Rectal smooth muscle tissue (tissue), 1 donor: ENCODE measurements around the gene PRSS3.
"Not testable (repeated sequence)": the region's sequence is repeated elsewhere in the genome, so short reads cannot be mapped to it uniquely, and the experiment has no call there.

Experiments
- H3K27ac ChIP-seq: one replicate; pipeline ENCODE4 v1.7.0; 2013; ENCODE audit warnings: low read depth, low read length, inconsistent platforms
- H3K27me3 ChIP-seq: one replicate; pipeline ENCODE4 v1.7.0; 2013; ENCODE audit warnings: low read length; ENCODE audit not compliant: control insufficient read depth, insufficient read depth
- H3K36me3 ChIP-seq: one replicate; pipeline ENCODE4 v1.7.0; 2013; ENCODE audit warnings: low read length; ENCODE audit not compliant: control insufficient read depth, insufficient read depth
- H3K4me1 ChIP-seq: one replicate; pipeline ENCODE4 v1.7.0; 2013; ENCODE audit warnings: low read length; ENCODE audit not compliant: control insufficient read depth, insufficient read depth
- H3K4me3 ChIP-seq: one replicate; pipeline ENCODE4 v1.7.0; 2013; ENCODE audit warnings: low read length
- H3K9ac ChIP-seq: one replicate; pipeline ENCODE4 v1.7.0; 2013; ENCODE audit warnings: low read length

Gene PRSS3

DNA sequence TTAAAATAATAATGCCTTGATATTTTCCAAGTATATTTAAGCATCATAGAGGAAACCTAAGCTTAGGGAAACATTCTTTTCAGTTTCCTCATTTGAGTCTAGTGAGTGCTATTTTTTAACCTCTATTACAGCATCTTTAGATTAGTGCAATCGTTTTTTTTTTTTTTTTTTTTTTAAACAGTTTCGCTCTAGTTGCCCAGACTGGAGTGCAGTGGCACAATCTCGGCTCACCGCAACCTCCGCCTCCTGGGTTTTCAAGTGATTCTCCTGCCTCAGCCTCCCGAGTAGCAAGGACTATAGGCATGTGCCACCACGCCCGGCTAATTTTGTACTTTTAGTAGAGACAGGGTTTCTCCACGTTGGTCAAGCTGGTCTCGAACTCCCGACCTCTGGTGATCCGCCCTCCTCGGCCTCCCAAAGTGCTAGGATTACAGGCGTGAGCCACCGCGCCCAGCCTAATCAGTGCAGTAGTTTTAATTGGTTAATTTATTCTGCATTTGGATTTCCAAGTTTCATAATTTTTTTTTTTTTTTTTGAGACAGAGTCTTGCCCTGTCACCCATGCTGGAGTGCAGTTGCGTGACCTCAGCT, 34.4 kb downstream of the PRSS3 start:
- not testable (repeated sequence) for H3K36me3 ChIP-seq, H3K9ac ChIP-seq, H3K27me3 ChIP-seq, H3K4me3 ChIP-seq, H3K4me1 ChIP-seq, H3K27ac ChIP-seq

DNA sequence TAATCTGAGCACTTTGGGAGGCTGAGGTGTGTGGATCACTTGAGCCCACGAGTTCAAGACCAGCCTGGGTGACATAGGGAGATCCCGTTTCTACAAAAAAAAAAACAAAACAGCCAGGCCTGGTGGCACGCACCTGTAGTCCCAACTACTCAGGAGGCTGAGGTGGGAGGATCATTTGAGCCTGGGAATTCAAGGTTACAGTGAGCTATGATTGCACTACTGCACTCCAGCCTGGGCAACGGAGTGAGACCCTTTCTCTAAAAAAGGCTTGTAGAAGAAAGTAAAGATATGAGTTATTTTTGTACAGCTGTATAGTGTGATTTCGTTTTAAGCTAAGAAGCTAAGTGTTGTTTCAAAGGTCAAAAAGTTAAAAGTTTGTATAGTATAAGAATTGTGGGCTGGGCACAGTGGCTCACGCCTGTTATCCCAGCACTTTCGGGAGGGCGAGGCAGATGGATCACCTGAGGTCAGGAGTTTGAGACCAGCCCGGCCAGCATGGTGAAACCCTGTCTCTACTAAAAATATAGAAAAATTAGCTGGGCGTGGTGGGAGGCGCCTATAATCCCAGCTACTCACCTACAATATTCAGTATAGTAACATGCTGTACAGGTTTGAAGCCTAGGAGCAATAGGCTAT, 40.4 kb downstream of the PRSS3 start:
- Histone ChIP-seq H3K27ac (no peak overlapping the region), H3K9ac (no peak overlapping the region), H3K27me3 (no peaks in the 10 kb centered on the region), H3K4me1 (peaks cover 5% of the 10 kb centered on the region), H3K4me3 (no peak overlapping the region), H3K36me3 (no peaks in the 10 kb centered on the region)

DNA sequence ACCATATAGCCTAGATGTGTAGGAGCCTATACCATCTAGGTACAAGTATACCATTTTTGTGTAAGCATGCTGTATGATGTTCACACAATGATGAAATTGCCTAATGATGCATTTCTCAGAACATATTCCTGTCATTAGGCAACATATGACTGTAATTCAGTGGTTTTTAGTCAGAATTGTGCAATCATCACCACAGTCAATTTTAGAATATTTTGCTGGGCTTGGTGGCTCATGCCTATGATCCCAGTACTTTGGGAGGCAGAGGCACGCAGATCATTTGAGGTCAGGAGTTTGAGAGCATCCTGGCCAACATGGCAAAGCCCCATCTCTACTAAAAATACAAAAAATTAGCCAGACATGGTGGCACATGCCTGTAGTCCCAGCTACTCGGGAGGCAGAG, 40.9 kb downstream of the PRSS3 start:
- not testable (repeated sequence) for H3K27ac ChIP-seq, H3K9ac ChIP-seq, H3K4me3 ChIP-seq, H3K27me3 ChIP-seq, H3K4me1 ChIP-seq, H3K36me3 ChIP-seq

DNA sequence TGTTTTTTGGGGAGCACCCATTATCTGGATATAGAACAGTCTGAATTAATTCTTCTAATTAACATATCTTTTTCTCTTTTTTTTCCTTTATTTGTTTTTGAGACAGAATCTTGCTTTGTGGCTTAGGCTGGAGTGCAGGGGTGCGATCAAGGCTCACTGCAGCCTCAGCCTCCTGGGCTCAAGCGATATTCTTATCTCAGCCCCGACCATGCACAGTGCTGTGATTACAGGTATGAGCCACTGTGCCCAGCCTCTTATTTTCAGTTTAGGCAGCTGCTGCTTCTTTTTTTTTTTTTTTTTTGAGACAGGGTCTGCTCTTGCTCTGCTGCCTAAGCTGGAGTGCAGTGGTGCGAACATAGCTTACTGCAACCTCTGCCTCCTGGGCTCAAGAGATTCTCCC, 41.8 kb downstream of the PRSS3 start:
- Histone ChIP-seq H3K36me3 (no peaks in the 10 kb centered on the region), H3K27ac (no peak overlapping the region), H3K4me1 (peaks cover 5% of the 10 kb centered on the region), H3K9ac (no peak overlapping the region), H3K27me3 (no peaks in the 10 kb centered on the region), H3K4me3 (no peak overlapping the region)

DNA sequence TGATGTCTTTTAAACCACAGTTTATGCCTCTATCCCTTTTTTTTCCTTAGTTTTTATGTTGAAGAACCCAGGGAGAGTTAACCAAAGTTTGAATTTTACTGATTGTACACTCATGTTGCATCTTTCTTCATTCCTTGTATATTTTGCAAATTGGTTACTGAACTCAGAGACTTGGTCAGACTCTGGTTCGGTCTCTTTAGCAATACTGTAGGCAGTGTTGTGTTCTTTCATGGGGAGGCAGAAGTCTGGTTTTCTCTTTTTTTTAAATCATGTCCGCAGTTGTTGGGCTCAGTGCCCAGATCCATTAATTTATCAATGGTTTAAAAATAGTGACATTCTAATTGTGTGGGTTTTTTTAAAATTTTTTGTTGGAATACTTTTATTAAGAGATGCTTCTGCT, 45.0 kb downstream of the PRSS3 start:
- peaks cover 5% of the 10 kb centered on the region for H3K4me1 ChIP-seq
- H3K27ac ChIP-seq: no peak overlapping the region
- no peaks in the 10 kb centered on the region for H3K36me3 ChIP-seq
- no peak overlapping the region for H3K4me3 ChIP-seq
- no peaks in the 10 kb centered on the region for H3K27me3 ChIP-seq
- H3K9ac ChIP-seq: no peak overlapping the region

DNA sequence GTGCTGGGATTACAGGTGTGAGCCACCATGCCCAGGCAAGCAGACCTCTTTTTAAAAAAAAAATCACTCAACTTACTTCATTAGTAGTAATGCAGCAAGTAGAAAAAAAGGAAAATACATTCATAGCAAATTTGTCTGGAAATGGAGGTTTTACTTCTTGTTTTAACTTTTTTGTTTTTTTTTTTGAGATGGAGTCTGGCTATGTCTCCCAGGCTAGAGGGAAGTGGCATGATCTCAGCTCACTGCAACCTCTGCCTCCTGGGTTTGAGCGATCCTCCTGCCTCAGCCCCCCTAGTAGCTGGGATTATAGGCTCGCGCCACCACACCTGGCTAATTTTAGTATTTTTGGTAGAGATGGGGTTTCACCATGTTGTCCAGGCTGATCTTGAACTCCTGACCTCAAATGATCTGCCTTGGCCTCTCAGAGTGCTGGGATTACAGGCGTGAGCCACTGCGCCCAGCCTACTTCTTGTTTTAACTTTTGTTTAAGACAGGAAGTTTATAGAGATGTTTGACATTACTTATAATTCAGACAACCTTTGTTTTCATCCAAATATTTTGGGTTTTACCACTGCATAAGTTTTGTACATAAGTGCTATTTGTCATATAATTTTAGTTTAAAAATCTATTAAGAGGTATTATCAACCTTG, 48.1 kb downstream of the PRSS3 start:
- peaks cover 5% of the 10 kb centered on the region for H3K4me1 ChIP-seq
- no peaks in the 10 kb centered on the region for H3K27me3 ChIP-seq
- no peak overlapping the region for H3K27ac ChIP-seq
- H3K36me3 ChIP-seq: no peaks in the 10 kb centered on the region
- no peak overlapping the region for H3K4me3 ChIP-seq
- H3K9ac ChIP-seq: no peak overlapping the region

DNA sequence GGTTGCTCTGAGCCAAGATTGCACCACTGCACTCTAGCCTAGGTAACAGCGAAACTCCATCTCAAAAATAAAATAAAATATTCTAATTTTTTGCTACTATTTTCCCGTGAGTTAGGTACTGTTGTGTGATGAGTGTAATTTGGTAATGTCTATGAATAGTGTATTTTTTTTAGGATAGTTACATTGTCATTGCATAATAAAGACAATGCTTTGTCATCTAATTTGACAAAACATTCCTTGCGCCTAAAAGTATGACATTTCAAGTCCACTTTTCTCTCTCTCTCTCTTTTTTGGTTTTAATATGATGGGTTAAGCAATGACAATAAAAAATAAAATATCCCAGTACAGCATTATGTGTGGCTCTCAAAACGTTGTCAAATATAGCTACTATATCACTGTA, 50.9 kb downstream of the PRSS3 start:
- Histone ChIP-seq H3K27ac (no peak overlapping the region), H3K4me1 (peaks cover 8% of the 10 kb centered on the region), H3K36me3 (no peaks in the 10 kb centered on the region), H3K27me3 (no peaks in the 10 kb centered on the region), H3K4me3 (no peak overlapping the region), H3K9ac (no peak overlapping the region)

DNA sequence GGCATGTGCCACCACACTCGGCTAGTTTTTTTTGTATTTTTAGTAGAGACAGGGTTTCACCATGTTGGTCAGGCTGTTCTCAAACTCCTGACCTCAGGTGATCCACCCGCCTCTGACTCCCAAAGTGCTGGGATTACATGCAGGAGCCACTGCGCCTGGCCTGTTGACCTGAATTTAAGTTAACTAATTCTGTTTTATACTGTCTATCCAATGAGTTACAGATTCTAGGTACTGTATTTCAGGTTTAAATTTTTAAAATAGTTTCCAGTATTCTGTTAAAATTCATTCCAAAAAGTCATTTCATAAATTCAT, 52.5 kb downstream of the PRSS3 start:
- H3K27me3 ChIP-seq, H3K9ac ChIP-seq, H3K4me1 ChIP-seq, H3K36me3 ChIP-seq, H3K4me3 ChIP-seq, H3K27ac ChIP-seq: not testable (repeated sequence)
